ENCODE data around the gene USP16.
"Not testable (repeated sequence)": the region's sequence is repeated elsewhere in the genome, so short reads cannot be mapped to it uniquely, and the experiment has no call there.

The USP16 gene

GRCh38 chr21:29030909-29031308 lies 6.4 kb downstream of the USP16 start:
- in situ Hi-C loops (cut with HindIII; ENCODE audit: low sequenced_read_pairs), result no loop called here

- in situ Hi-C loops (cut with HindIII; ENCODE audit: low sequenced_read_pairs), result no loop called here
Measured at GRCh38 chr21:29033301-29033700, 8.8 kb downstream of the USP16 start.

- in situ Hi-C loops (cut with HindIII; ENCODE audit: low sequenced_read_pairs), result no loop called here
Measured at GRCh38 chr21:29033871-29034270, 9.4 kb downstream of the USP16 start.

GRCh38 chr21:29034678-29035077 lies 10.2 kb downstream of the USP16 start:
- in situ Hi-C loops (cut with HindIII; ENCODE audit: low sequenced_read_pairs), result no loop called here

GRCh38 chr21:29052224-29052623 lies 27.8 kb downstream of the USP16 start:
- in situ Hi-C loops (cut with HindIII; ENCODE audit: low sequenced_read_pairs), result no loop called here

- in situ Hi-C loops (cut with HindIII; ENCODE audit: low sequenced_read_pairs), result no loop called here
Measured at GRCh38 chr21:29053011-29053553, 28.6 kb downstream of the USP16 start.

GRCh38 chr21:29053656-29054055 lies 29.2 kb downstream of the USP16 start:
- in situ Hi-C loops (cut with HindIII; ENCODE audit: low sequenced_read_pairs), result no loop called here

- in situ Hi-C loops (cut with HindIII; ENCODE audit: low sequenced_read_pairs), result no loop called here
Measured at GRCh38 chr21:29055080-29055479, 30.6 kb downstream of the USP16 start.

GRCh38 chr21:29056005-29056404 lies 31.5 kb downstream of the USP16 start:
- in situ Hi-C loops (cut with HindIII; ENCODE audit: low sequenced_read_pairs), result no loop called here

- in situ Hi-C loops (cut with HindIII; ENCODE audit: low sequenced_read_pairs), result no loop called here
Measured at GRCh38 chr21:29056538-29057050, 32.1 kb downstream of the USP16 start.

GRCh38 chr21:29064850-29065481 lies 40.5 kb downstream of the USP16 start:
- in situ Hi-C loops (cut with HindIII; ENCODE audit: low sequenced_read_pairs), result no loop called here

- in situ Hi-C loops (cut with HindIII; ENCODE audit: low sequenced_read_pairs), result no loop called here
Measured at GRCh38 chr21:29072873-29073221, 48.4 kb downstream of the USP16 start.

GRCh38 chr21:29073222-29074006 lies 48.9 kb downstream of the USP16 start, which contains the start of gene CCT8:
Gene CCT8, minus strand, starts transcription at chr21:29073648. Its CDS starts 58 bp downstream, at chr21:29073590.
- in situ Hi-C loops (cut with HindIII; ENCODE audit: low sequenced_read_pairs), result no loop called here

GRCh38 chr21:29074007-29074376 lies 49.5 kb downstream of the USP16 start:
- in situ Hi-C loops (cut with HindIII; ENCODE audit: low sequenced_read_pairs), result no loop called here

- in situ Hi-C loops (cut with HindIII; ENCODE audit: low sequenced_read_pairs), result no loop called here
Measured at GRCh38 chr21:29074783-29075182, 50.3 kb downstream of the USP16 start.

- in situ Hi-C loops (cut with HindIII; ENCODE audit: low sequenced_read_pairs), result no loop called here
Measured at GRCh38 chr21:29075706-29076466, 51.4 kb downstream of the USP16 start.

GRCh38 chr21:29076731-29077640 lies 52.5 kb downstream of the USP16 start:
- in situ Hi-C loops (cut with HindIII; ENCODE audit: low sequenced_read_pairs), result not testable (repeated sequence)

GRCh38 chr21:29077651-29078090 lies 53.2 kb downstream of the USP16 start:
- in situ Hi-C loops (cut with HindIII; ENCODE audit: low sequenced_read_pairs), result no loop called here

- in situ Hi-C loops (cut with HindIII; ENCODE audit: low sequenced_read_pairs), result no loop called here
Measured at GRCh38 chr21:29078869-29079767, 54.6 kb downstream of the USP16 start.

Data from endothelial cell of hepatic sinusoid (primary cell).